Stimulated activated naive CD8-positive, alpha-beta T cell treated with anti-CD3 and anti-CD28 coated beads, Interleukin-15, amount 100 ng/mL, for 72 hours (primary cell): ENCODE results near the gene PDE4D.

Source experiments
- ATAC-seq: fragments of 150-1000 bp; cut with Tn5 transposase; 2 replicates; pipeline ENCODE4 v1.10.0; 2021; ENCODE audit warnings: mild to moderate bottlenecking, moderate library complexity
- DNase-seq, 2 donors: peaks; one replicate each; pipeline ENCODE4 v3.0.0; 2021 to 2022
- H3K27ac Mint-ChIP-seq, 2 donors: one replicate each; pipeline ENCODE4 v1.8.0; 2022; ENCODE audit warnings: mild to moderate bottlenecking in 2 of 2, mixed read lengths in 2 of 2, moderate library complexity in 2 of 2
- H3K27me3 Mint-ChIP-seq: one replicate; pipeline ENCODE4 v1.8.0; 2022; ENCODE audit warnings: mixed read lengths
- H3K4me1 Mint-ChIP-seq: one replicate; pipeline ENCODE4 v1.8.0; 2022; ENCODE audit warnings: mild to moderate bottlenecking, mixed read lengths
- H3K4me3 Mint-ChIP-seq, 2 donors: one replicate each; pipeline ENCODE4 v1.8.0; 2022; ENCODE audit warnings: mild to moderate bottlenecking in 2 of 2, mixed read lengths in 2 of 2, moderate library complexity in 1 of 2
- H3K9me3 Mint-ChIP-seq, 2 donors: one replicate each; pipeline ENCODE4 v1.8.0; 2022; ENCODE audit warnings: mixed read lengths in 2 of 2

Gene PDE4D

GRCh38 chr5:59661954-59662615, 231.4 kb downstream of the PDE4D start:
- Mint-ChIP-seq H3K27me3 (no peaks in the 10 kb centered on the region), H3K4me3 (no peak overlapping the region), H3K4me1 (peaks cover 11% of the 10 kb centered on the region), H3K27ac (peak overlapping the region in 1 of 2 donors; percentile 67), H3K9me3 (no peaks in the 10 kb centered on the region)
- ATAC-seq = no peak
- no peak for DNase-seq

GRCh38 chr5:59661311-59661710, 232.2 kb downstream of the PDE4D start:
- DNase-seq = no peak
- H3K4me1 Mint-ChIP-seq = peaks cover 11% of the 10 kb centered on the region
- no peak overlapping the region for H3K27ac Mint-ChIP-seq
- no peak for ATAC-seq
- no peaks in the 10 kb centered on the region for H3K27me3 Mint-ChIP-seq
- H3K4me3 Mint-ChIP-seq = no peak overlapping the region
- no peaks in the 10 kb centered on the region for H3K9me3 Mint-ChIP-seq

- no peaks in the 10 kb centered on the region for H3K27me3 Mint-ChIP-seq
- no peaks in the 10 kb centered on the region for H3K9me3 Mint-ChIP-seq
- no peak overlapping the region for H3K4me3 Mint-ChIP-seq
- H3K27ac Mint-ChIP-seq = no peak overlapping the region
- peaks cover 17% of the 10 kb centered on the region for H3K4me1 Mint-ChIP-seq
- no peak for DNase-seq
- no peak for ATAC-seq
These were observed 232.8 kb downstream of the PDE4D start for GRCh38 chr5:59660737-59661136.

- H3K9me3 Mint-ChIP-seq = no peaks in the 10 kb centered on the region
- ATAC-seq (peak; percentile 74), DNase-seq (no peak)
- peaks cover 9% of the 10 kb centered on the region for H3K4me1 Mint-ChIP-seq
- no peak overlapping the region for H3K27ac Mint-ChIP-seq
- no peak overlapping the region for H3K4me3 Mint-ChIP-seq
- no peaks in the 10 kb centered on the region for H3K27me3 Mint-ChIP-seq
These were observed 236.9 kb downstream of the PDE4D start for GRCh38 chr5:59656351-59657254.

- DNase-seq (no peak), ATAC-seq (peak; percentile 46)
- Mint-ChIP-seq H3K27me3 (no peaks in the 10 kb centered on the region), H3K4me3 (no peak overlapping the region), H3K27ac (no peak overlapping the region), H3K4me1 (peaks cover 6% of the 10 kb centered on the region), H3K9me3 (no peaks in the 10 kb centered on the region)
These were observed 237.7 kb downstream of the PDE4D start for GRCh38 chr5:59655693-59656309.

GRCh38 chr5:59654691-59655090, 238.8 kb downstream of the PDE4D start:
- ATAC-seq (no peak), DNase-seq (no peak)
- Mint-ChIP-seq H3K27ac (no peak overlapping the region), H3K27me3 (no peaks in the 10 kb centered on the region), H3K4me3 (no peak overlapping the region), H3K4me1 (peaks cover 6% of the 10 kb centered on the region), H3K9me3 (no peaks in the 10 kb centered on the region)

- DNase-seq (no peak), ATAC-seq (no peak)
- H3K4me3 Mint-ChIP-seq = no peak overlapping the region
- no peak overlapping the region for H3K27ac Mint-ChIP-seq
- peaks cover 6% of the 10 kb centered on the region for H3K4me1 Mint-ChIP-seq
- H3K9me3 Mint-ChIP-seq = peaks cover 0 to 7% of the 10 kb centered on the region in 2 donors
- no peaks in the 10 kb centered on the region for H3K27me3 Mint-ChIP-seq
These were observed 241.1 kb downstream of the PDE4D start for GRCh38 chr5:59652449-59652848.

- ATAC-seq = no peak
- Mint-ChIP-seq H3K9me3 (peaks cover 0 to 7% of the 10 kb centered on the region in 2 donors), H3K27me3 (no peaks in the 10 kb centered on the region), H3K27ac (peak overlapping the region in 1 of 2 donors; percentile 28), H3K4me1 (no peaks in the 10 kb centered on the region), H3K4me3 (no peak overlapping the region)
- no peak for DNase-seq
These were observed 244.3 kb downstream of the PDE4D start for GRCh38 chr5:59648949-59649921.

GRCh38 chr5:59648038-59648831, 245.3 kb downstream of the PDE4D start:
- peaks cover 0 to 7% of the 10 kb centered on the region in 2 donors for H3K9me3 Mint-ChIP-seq
- no peaks in the 10 kb centered on the region for H3K4me1 Mint-ChIP-seq
- ATAC-seq = no peak
- H3K4me3 Mint-ChIP-seq = no peak overlapping the region
- no peaks in the 10 kb centered on the region for H3K27me3 Mint-ChIP-seq
- H3K27ac Mint-ChIP-seq = no peak overlapping the region
- no peak for DNase-seq

GRCh38 chr5:59645380-59645779, 248.1 kb downstream of the PDE4D start:
- Mint-ChIP-seq H3K4me1 (no peaks in the 10 kb centered on the region), H3K27me3 (no peaks in the 10 kb centered on the region), H3K27ac (no peak overlapping the region), H3K9me3 (peaks cover 0 to 7% of the 10 kb centered on the region in 2 donors), H3K4me3 (no peak overlapping the region)
- no peak for DNase-seq
- no peak for ATAC-seq

GRCh38 chr5:59640411-59640810, 253.1 kb downstream of the PDE4D start:
- Mint-ChIP-seq H3K4me1 (no peaks in the 10 kb centered on the region), H3K4me3 (no peak overlapping the region), H3K27ac (no peak overlapping the region), H3K27me3 (no peaks in the 10 kb centered on the region), H3K9me3 (no peaks in the 10 kb centered on the region)
- DNase-seq = no peak
- no peak for ATAC-seq

- no peak overlapping the region for H3K4me3 Mint-ChIP-seq
- DNase-seq (no peak), ATAC-seq (no peak)
- no peaks in the 10 kb centered on the region for H3K4me1 Mint-ChIP-seq
- H3K9me3 Mint-ChIP-seq = peaks cover 8 to 18% of the 10 kb centered on the region in 2 donors
- no peaks in the 10 kb centered on the region for H3K27me3 Mint-ChIP-seq
- no peak overlapping the region for H3K27ac Mint-ChIP-seq
These were observed 255.5 kb downstream of the PDE4D start for GRCh38 chr5:59637884-59638580.

GRCh38 chr5:59629561-59629960, 264.0 kb downstream of the PDE4D start:
- Mint-ChIP-seq H3K27me3 (no peaks in the 10 kb centered on the region), H3K4me3 (no peak overlapping the region), H3K27ac (no peak overlapping the region), H3K9me3 (peaks cover 14 to 34% of the 10 kb centered on the region in 2 donors), H3K4me1 (no peaks in the 10 kb centered on the region)
- DNase-seq = no peak
- ATAC-seq = no peak
